LHCN-M2 (cell line): ENCODE data around the gene PPP4R1. TPM values are rescaled to one million over a fixed set of nuclear protein-coding genes. Genes with fewer than 3 reads are reported as not detected.
A peak's percentile ranks its signal among the peaks of the same experiment; 100 is the strongest.

Source experiments
- DNase-seq: peaks from one replicate; pipeline ENCODE4 v3.0.0-alpha.2; 2012; ENCODE audit warnings: low read depth
- total RNA-seq: library from RNA; depleted of rRNA; stranded (reverse); fragments of >200 nt; gene quantifications from 2 replicates; pipeline ENCODE4 v1.2.3, GENCODE V29; 2014

PPP4R1 gene
- total RNA-seq, 1 experiment from 2014 or later = 109 TPM

DNA sequence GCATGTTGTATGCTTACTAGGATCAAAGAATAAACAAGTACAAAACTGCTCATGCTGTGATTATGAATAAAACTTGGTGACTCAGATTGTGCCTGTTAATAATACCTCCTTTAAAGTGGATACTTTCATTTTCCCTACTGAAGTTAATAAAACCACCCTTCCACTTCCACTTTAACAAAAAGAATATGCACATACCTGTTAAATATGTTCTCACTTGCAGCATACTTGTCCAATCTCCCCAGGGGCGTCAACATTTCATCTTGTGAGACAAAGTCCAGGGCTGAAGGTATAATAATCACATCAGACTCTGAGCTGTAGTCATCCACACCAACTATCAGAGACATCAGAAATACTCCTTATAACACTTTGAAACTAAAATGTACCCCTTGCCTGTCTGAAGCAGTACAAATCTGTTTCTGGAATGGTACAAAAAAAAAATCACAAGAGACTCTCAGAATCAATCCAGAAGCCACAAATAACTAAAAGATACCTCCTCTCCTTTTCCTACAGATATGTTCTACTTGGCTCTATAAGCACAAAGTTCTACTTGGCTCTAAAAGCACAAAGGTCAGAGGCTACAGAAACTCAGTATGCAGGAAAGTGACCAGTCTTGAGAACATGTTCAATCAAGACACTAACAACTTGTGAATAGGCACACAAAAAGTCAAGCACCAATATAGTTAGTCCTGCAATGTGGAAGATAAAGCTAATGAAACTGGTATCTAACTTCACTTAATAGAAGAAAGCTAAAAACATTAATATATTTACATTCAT, 19.3 kb downstream of the PPP4R1 start:
- DNase-seq = peak; percentile 39

DNA sequence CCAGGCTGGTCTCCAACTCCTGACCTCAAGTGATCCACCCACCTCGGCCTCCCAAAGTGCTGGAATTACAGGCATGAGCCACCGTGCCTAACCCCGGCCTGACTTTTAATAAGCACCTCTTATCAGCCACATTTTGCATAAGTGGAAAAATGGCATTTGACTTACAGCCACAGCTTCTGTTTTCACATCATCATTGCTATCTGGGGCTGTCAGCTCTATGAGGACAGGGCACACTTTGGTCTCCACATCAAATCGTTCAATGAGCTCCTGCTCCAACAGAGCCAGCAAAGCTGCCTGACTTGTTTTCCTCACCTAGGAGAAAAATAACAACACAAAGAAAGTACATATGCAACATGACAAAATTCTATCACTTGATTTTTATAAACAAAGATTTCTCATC, 26.4 kb downstream of the PPP4R1 start:
- no peak for DNase-seq

DNA sequence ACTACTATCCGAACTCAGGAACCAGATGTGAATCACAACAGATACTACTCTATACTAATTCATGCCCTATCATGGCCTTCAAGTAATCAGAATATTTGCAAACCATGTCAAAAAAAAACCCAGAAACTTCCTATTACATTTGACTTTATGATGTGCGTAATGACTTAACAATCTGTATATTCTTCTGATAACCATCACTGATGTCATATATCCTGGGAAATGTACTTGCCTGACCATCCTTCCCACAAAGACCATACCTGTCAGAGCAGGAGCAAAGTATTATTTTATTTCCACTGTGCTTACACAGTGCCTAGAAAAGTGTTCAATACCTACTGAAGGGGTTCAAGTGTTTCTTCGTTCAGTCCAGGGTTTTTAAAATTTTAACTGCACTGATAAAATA, 27.5 kb downstream of the PPP4R1 start:
- DNase-seq = no peak

DNA sequence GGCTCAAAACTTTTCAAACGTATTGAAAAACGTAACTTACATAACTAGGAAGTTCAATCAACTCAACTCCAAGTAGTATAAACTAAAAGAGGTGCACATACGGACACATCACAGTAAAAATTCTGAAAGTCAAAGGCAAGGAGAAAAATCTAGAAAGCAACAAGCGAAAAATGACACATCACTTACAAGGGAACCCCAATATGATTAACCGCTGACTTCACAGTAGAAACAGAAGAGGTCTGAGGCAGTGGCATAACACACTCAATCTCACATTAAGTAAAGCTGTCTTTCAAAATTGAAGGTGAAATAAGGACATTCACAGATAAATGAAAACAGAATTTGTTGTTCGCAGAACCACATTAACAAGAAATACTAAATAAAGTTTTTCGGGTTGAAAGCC, 32.7 kb downstream of the PPP4R1 start:
- DNase-seq = no peak

DNA sequence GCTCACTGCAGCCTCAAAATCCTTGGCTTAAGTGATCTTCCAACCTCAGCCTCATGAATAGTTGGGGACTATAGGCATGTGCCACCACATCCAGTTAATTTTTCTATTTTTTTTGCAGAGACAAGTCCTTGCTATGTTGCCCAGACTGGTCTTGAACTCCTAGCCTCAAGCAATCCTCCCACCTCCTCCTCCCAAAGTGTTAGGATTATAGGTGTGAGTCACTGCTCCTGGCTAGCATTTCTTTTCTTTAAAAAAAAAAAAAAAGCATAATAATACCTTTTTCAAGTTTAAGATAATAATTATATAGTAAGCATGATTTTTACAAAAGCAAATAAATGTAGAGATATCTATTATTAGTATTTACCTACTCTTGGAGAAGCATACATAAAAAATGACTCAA, 36.1 kb downstream of the PPP4R1 start:
- DNase-seq = no peak

DNA sequence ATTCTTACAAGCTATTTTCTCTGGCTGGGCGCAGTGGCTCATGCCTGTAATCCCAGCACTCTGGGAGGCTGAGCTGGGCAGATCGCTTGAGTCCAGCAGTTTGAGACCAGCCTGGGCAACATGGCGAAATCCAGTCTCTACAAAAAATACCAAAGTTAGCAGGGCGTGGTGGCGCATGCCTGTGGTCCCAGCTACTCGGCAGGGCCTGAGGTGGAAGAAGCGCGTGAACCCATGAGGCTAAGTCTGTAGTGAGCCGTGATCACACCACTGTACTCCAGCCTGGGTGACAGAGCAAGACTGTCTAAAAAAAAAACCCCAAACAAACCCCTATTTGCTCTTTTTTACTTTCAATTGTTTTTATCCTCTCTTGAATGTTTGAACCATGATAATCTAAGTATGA, 37.0 kb downstream of the PPP4R1 start:
- peak; percentile 24 for DNase-seq

DNA sequence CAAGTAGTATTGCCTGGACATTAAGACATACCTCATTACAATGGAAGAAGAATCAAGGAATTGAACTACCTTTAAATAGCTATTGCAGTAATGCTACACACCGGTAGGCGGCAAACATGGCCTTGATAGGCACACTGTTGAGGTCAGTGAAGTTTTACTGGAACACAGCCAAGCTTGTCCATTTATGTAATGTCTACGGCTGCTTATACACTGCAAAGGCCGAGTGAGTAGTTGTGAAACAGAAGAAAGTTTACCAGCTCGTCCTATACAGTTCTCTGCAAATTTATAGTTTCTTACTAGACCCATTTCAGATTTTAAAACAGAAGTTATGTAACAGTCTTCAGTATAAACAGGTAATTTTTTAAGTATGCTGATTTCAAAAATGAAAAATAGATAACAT, 38.8 kb downstream of the PPP4R1 start:
- DNase-seq = peak; percentile 92

DNA sequence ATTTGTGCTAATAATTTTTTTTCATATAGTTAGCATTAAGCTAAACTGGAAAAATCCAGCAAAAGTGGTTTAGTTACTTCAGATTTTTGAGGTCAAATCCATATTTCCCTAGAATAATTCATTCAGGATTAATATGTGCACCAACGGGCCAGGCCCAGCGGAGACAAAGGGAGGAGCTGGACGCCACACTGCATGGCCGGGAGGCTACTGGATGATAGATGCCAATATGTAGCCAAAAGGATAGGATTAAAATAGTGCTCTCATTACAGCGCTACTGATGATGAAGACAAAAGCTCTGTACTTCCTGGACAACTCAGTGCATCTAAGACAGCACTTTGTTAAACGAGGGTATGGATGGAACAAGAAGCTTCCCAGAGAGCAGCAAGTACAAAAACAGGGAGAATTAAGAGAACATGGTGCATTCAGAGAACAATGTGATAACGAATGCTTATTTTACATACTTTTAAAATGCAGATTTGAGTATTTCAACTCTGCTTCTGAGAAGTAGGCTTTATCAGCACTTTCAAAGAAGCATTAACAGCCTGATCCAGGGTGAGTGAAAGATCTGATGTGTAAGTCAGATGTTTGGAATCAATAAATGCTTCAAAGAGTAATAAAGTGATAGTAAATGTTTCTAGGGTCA, 39.8 kb downstream of the PPP4R1 start:
- no peak for DNase-seq

DNA sequence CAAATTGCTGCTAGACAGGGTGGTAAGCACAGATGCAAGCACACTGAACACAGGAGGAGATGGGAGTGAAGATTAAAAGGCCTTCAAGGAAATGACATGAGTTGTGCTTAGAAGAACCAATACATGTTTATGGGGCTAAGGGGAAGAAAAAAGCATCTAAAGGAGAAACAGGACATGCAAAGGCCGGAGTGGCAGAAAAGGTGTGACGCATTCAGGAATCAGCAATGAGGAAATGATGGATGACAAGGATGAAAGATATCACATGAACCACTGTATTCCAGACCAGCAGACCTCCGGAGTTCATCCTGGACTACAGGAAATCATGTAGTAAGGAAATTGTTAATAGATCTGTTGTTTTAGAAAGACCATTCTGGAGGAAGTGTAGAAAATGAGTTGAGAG, 42.8 kb downstream of the PPP4R1 start:
- no peak for DNase-seq

DNA sequence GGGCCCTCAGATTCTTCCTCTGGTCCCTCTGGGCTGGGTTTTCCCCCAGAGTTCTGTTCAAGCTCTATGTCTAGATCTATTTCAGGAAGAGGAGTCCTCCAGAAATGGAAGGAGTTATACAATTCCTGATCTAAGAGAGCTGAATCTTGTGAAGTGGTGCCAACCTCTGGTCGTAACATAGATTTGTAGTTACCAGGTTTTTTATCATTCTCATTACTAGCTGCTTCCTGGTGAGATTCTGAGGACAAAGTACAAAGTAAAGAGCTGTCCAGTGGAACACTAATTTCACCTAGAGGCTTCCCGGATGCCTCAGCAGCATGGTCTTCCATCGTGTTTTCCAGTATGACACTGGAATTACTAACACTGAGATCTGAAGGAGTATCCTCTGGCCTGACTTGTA, 44.1 kb downstream of the PPP4R1 start:
- no peak for DNase-seq

DNA sequence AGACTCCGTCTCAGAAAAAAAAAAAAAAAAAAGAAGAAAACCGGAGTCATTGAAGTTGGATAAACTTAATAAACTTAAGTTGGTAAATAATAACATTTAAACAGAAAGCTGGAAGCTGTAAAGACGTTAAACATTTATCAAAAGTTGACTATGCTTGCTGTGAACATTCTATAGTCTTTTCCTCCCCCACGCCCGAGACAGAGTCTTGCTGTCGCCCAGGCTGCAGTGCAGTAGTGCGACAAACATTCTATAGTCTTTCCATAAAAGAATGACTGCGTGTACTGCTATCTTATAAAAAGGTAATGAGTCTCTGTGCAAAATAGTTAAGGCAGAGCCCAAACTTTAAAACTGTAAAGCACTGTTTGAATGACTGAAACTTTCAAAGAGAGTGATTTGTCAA, 45.2 kb downstream of the PPP4R1 start:
- no peak for DNase-seq

DNA sequence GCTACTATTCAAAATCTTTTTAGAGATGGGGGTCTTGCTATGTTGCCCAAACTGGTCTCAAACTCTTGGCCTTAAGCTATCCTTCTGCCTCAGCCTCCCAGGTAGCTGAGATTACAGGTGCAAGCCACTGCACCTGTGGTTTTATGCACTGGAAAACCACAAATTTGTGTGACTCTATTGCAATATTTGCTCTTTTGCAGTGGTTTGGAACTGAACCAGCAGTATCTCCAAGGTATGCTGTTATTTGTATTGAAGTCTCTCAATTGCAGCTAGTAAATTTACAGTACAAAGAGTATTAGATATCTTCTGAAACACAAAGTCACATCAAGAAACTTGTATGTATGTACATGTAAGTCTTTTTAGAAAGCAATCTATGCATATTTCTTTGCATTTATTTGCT, 46.2 kb downstream of the PPP4R1 start:
- DNase-seq = no peak

DNA sequence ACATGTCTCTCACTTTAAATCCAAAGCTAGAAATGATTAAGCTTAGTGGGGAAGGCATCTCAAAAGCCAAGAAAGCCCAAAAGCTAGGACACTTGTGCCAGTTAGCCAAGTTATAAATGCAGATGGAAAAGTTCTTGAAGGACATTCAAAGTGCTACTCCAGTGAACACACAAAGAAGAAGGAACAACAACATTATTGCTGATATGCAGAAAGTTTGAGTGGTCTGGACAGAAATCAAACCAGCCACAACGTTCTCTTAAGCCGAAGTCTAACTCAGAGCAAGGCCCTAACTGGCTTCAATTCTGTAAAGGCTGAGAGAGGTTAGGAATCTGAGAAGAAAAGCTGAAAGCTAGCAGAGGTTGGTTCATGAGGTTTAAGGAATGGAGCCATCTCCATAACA, 49.0 kb downstream of the PPP4R1 start:
- DNase-seq = no peak

DNA sequence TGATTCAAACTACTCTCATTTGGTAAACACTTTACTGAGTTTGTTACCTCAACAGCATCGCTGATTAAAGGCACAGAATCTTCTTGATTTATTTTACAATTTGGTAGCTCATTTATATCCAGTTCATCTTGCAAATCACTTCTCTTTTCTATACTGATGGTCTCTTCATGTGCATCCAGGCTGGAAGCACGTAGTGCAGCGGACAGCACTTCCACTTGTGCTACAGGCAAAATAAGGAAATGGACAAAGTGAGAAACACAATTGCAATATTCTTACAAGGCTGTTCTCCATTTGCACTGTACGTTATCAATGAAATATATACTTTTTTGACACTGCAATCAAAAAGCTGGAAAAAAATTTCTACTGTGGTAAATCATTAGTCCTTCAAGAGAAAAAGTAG, 51.0 kb downstream of the PPP4R1 start:
- no peak for DNase-seq

DNA sequence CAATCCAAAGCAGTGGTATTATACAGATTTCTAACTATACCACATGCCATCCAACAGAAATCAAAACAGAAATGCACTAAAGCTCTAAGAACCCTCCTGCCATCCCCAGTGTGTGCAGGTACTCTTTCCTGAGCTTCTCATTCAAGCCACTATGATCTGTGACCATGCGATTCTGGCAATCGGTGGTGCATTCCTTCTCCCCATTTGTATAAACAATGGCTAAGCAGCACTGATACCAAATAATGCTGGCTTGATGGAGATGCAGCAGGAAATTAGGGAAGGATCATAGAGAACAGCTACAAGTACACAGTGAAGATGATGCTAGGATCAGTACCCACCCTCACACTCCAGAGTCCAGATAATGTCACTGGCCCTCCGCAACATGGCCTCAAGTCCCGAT, 51.8 kb downstream of the PPP4R1 start:
- DNase-seq = no peak

DNA sequence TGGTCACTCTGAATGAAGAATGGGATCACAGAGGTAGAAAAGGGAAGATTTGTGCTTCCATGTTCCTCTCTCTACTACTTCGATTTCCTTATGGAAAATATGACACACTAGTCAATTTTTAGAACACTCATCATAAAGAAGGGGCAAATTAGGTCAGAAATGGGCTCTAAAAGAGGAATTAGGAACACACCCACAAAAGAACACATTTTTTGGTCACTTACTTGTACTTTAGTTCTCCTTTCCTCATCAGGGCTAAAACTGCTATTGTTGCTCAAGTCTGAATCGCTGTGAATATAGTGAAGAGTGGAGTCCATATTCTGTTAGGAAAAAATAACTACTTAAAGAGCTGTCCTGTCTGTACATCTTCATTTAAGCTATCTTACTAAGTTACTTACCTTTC, 52.6 kb downstream of the PPP4R1 start:
- DNase-seq = no peak

DNA sequence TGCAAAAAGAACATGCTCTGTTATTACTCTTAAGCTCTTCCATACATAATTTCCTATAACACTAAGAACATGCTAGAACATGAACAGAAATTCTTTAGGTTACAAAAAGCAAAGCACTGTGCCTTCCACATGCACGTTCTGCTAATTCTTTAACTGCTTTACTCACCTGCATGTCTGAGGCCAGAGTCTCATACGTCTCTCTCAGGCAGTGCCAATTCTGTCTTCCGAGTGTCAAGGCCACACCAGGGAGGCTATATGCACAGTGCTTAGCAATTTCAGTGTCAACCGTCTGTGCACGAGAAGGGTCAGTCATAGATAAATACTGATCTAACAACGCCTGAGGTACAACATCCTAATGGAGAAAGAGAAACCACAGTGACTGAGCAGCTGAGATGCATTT, 55.1 kb downstream of the PPP4R1 start:
- no peak for DNase-seq

DNA sequence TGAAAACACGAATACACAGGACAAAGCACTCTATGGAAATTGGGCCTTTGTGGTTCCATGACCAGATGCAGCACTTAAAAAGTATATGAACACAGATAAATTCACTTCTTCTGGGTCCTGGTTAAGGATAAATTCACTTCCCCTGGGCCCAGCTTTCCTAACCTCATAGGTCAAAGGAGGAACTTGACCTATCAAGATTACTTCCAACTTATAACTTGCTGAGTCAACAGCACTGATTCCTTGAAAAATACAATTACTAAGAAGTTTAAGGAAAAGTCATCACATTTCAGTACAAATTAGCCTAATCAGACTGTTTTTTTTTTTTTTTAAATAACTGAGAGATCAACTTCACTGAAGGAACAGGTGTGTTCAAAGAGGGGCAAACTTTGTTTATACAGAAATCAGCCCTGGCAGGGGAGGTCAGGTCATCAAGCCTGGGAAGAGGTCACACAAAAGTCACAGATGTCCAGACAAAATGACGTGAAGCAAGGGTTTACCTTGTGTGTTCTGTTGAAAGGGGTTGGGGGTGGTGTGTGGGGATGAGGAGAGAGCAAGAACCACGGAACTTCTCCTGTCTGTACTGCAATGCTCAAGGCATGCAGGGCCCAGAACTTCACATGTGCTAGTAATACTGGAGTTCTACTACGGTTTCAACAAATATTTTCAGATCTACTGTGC, 55.8 kb downstream of the PPP4R1 start:
- no peak for DNase-seq

DNA sequence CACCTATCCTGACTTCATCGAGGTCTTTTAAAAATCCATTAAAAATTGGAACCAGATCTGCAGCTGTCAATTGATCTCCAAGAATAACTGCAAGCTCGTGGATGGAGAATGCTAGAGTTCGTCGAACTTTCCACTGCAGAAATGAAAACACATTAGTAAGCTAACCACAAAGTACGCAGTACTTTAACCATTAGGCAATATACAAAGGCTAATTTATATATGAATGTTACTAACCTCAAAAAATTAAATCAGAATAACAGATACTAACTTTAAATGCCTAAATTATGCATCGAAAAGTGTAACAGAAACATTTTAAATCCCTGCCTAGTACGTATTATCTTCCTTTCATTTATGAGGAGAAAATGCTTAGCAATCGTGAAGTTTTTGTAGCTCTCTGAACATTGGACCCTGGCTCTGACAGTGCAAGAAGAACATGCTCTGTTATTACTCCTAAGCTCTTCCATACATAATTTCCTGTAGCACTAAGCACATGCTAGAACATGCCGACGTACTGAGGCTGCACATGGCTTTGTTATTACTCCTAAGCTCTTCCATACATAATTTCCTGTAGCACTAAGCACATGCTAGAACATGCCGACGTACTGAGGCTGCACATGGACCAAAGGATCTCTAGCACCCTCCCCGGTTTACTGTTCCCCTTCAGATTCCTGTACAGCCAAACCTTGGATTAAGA, 57.0 kb downstream of the PPP4R1 start:
- no peak for DNase-seq

DNA sequence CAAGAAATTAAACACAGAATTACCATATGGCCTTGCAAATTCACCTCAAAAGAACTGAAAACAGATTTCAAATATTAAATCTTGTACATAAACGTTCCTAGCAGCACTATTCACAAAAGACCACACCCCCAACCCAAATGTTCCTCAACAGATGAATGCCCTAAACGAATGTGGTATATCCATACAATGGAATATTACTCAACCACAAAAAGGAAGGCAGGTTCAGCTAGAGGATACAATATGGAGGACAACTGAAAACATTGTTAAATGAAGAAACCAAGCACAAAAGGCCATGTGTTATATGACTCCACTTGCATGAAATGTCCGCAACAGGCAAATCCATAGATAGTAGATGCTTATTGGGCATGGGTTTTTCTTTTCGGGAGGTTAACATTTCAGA, 61.7 kb downstream of the PPP4R1 start:
- DNase-seq = no peak

DNA sequence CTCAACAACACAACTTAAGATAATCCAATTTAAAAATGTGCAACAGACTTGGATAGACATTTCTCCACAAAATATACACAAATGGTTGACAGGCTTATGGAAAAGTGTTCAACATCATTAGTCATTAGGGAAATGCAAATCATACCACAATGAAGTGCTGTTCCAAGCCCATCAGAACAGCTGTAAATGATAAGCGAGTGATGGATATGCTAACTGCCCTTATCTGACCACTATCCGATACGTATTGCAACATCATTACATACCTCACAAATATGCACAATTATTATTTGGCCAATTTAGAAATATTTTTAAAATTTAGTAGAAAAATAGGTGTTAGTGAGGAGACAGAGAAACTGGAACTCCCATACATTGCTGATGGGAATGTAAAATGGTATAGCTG, 62.2 kb downstream of the PPP4R1 start:
- no peak for DNase-seq

DNA sequence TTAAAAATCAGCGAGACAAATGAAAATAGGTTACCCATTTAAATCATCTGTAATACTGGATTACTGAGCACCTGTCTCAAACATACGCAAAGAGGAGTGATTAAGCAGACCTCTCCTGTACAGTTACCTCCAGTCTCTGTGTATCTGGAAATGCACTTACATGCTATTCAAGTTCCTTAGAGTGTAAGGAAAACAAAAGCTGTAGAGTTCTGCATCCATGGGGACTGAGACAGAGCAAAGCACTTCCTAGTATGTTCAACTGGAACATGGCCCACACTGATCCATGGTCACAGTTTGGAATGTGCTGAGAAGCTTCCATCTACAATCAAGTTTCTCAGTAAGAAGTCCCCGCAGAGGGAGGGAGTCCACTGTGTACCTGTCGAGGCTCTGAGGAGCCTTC, 63.9 kb downstream of the PPP4R1 start:
- DNase-seq = no peak
